Astrocyte (in vitro differentiated cells and primary cell): ENCODE results near the gene TCEA2. TPM values are rescaled to one million over a fixed set of nuclear protein-coding genes. Genes with fewer than 3 reads are reported as not detected.

ENCODE experiments used
- DNase-seq: peaks from one replicate; pipeline ENCODE4 v3.0.0-alpha.2; 2010; ENCODE audit warnings: low read depth
- FAIRE-seq: peaks from 2 replicates; lab custom pipeline; 2011; peaks lifted over from hg19 to GRCh38; lab: Jason Lieb, UNC
- H2AFZ ChIP-seq: 2 replicates; pipeline ENCODE4 v1.6.0; 2012; ENCODE audit warnings: low read depth, low read length, inconsistent platforms
- H3K27ac ChIP-seq: 2 replicates; pipeline ENCODE4 v1.5.1; 2011; ENCODE audit warnings: low read depth, low read length, inconsistent platforms
- H3K27me3 ChIP-seq: 2 replicates; pipeline ENCODE4 v1.6.0; 2011; ENCODE audit warnings: low read length, inconsistent platforms; ENCODE audit not compliant: insufficient read depth
- H3K36me3 ChIP-seq: 2 replicates; pipeline ENCODE4 v1.5.1; 2011; ENCODE audit warnings: low read length, inconsistent platforms; ENCODE audit not compliant: insufficient read depth
- H3K4me1 ChIP-seq: 2 replicates; pipeline ENCODE4 v1.5.1; 2011; ENCODE audit warnings: low read length, inconsistent platforms; ENCODE audit not compliant: insufficient read depth
- H3K4me2 ChIP-seq: 2 replicates; pipeline ENCODE4 v1.6.0; 2012; ENCODE audit warnings: low read length, inconsistent platforms
- H3K4me3 ChIP-seq: 2 replicates; pipeline ENCODE4 v1.5.1; 2011; ENCODE audit warnings: low read depth, mild to moderate bottlenecking, low read length, inconsistent platforms; ENCODE audit not compliant: insufficient read depth
- H3K79me2 ChIP-seq: 2 replicates; pipeline ENCODE4 v1.6.0; 2012; ENCODE audit warnings: mild to moderate bottlenecking, low read length, inconsistent platforms; ENCODE audit not compliant: insufficient read depth
- H3K9ac ChIP-seq: 2 replicates; pipeline ENCODE4 v1.6.0; 2012; ENCODE audit warnings: mild to moderate bottlenecking, low read length, inconsistent platforms
- H3K9me3 ChIP-seq: 2 replicates; pipeline ENCODE4 v1.5.1; 2012; ENCODE audit warnings: low read depth, mild to moderate bottlenecking, low read length, inconsistent platforms; ENCODE audit not compliant: insufficient read depth
- H4K20me1 ChIP-seq: 2 replicates; pipeline ENCODE4 v1.6.0; 2012; ENCODE audit warnings: low read length, inconsistent platforms; ENCODE audit not compliant: insufficient read depth
- H3K27ac Mint-ChIP-seq: one replicate; pipeline ENCODE4 v1.8.0; 2021; ENCODE audit warnings: mild to moderate bottlenecking, mixed read lengths; ENCODE audit not compliant: unreplicated experiment
- H3K27me3 Mint-ChIP-seq: one replicate; pipeline ENCODE4 v1.8.0; 2021; ENCODE audit warnings: low read depth, mixed read lengths; ENCODE audit not compliant: unreplicated experiment
- H3K36me3 Mint-ChIP-seq: one replicate; pipeline ENCODE4 v1.8.0; 2021; ENCODE audit warnings: low read depth, mixed read lengths; ENCODE audit not compliant: unreplicated experiment
- H3K4me1 Mint-ChIP-seq: one replicate; pipeline ENCODE4 v1.8.0; 2021; ENCODE audit warnings: low read depth, mixed read lengths; ENCODE audit not compliant: unreplicated experiment
- H3K4me3 Mint-ChIP-seq: one replicate; pipeline ENCODE4 v1.8.0; 2021; ENCODE audit warnings: mild to moderate bottlenecking, moderate library complexity, mixed read lengths; ENCODE audit not compliant: unreplicated experiment
- H3K9me3 Mint-ChIP-seq: one replicate; pipeline ENCODE4 v1.8.0; 2021; ENCODE audit warnings: mild to moderate bottlenecking, mixed read lengths; ENCODE audit not compliant: unreplicated experiment
- CTCF ChIP-seq: IDR thresholded peaks from 2 replicates; pipeline ENCODE4 v1.5.1; 2011; ENCODE audit warnings: low read depth, mild to moderate bottlenecking, inconsistent platforms, low read length, moderate library complexity; ENCODE audit not compliant: insufficient read depth
- EZH2 ChIP-seq: IDR thresholded peaks from 2 replicates; pipeline ENCODE4 v1.6.1; 2012; ENCODE audit warnings: mild to moderate bottlenecking, low read length, inconsistent platforms; ENCODE audit not compliant: insufficient read depth
- total RNA-seq: library from RNA; stranded (reverse); gene quantifications from 2 replicates; pipeline ENCODE4 v1.2.1, GENCODE V29; 2021

TCEA2 gene
- total RNA-seq, 1 donor from 2014 or later, result 53.1 TPM

DNA sequence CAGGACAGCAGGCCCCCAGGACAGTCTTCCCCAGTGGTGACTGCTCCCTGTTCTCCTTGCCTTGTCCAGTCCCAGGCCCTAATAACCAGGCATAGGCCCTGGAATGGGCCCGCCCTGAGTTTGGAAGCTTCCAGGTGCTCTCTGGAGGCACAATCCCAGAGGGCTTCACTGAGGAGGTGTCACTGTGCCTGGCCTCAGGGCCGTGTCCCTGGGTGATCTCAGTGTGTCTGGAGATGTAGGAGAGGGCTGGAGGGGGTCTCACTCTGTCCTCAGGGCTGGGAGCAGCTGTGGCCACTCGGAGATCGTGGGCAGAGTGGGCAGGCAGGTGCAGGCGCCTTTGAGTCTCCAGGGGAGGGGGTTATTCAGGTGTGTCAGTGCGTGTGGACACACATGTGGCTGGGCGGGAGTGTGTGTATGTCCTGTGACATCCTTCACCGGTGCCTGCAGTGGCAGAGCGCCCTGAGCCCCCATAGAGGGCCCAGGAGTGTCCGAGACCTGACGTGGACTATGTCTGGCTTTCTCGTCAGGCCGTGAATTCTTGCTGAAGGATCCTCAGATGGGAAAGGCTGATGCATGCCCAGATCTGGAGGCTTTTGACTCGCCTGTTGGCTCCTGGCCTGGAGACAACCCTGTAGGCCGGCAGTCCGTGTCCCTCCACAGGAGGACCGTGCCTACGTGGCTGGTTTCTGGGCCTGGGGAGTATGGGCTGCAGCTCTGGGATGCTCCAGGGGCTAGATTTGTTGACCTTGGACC, 49.9 kb downstream of the TCEA2 start:
- H3K4me2 ChIP-seq, result no peak overlapping the region
- Mint-ChIP-seq H3K4me3 (no peak overlapping the region), H3K27ac (no peak overlapping the region), H3K36me3 (no peaks in the 10 kb centered on the region), H3K27me3 (peaks cover 52% of the 10 kb centered on the region), H3K9me3 (no peaks in the 10 kb centered on the region), H3K4me1 (peaks cover 4% of the 10 kb centered on the region)
- no peaks in the 10 kb centered on the region for H3K9me3 ChIP-seq
- TF ChIP-seq CTCF, result no peak
- no peak for TF ChIP-seq EZH2
- no peak overlapping the region for H3K9ac ChIP-seq
- FAIRE-seq (no peak), DNase-seq (no peak)
- no peaks in the 10 kb centered on the region for H3K79me2 ChIP-seq
- H3K4me1 ChIP-seq, result no peaks in the 10 kb centered on the region
- H3K36me3 ChIP-seq, result no peaks in the 10 kb centered on the region
- H2AFZ ChIP-seq, result no peak overlapping the region
- no peaks in the 10 kb centered on the region for H4K20me1 ChIP-seq
- no peak overlapping the region for H3K27ac ChIP-seq
- H3K27me3 ChIP-seq, result peaks cover 9% of the 10 kb centered on the region
- H3K4me3 ChIP-seq, result no peak overlapping the region

DNA sequence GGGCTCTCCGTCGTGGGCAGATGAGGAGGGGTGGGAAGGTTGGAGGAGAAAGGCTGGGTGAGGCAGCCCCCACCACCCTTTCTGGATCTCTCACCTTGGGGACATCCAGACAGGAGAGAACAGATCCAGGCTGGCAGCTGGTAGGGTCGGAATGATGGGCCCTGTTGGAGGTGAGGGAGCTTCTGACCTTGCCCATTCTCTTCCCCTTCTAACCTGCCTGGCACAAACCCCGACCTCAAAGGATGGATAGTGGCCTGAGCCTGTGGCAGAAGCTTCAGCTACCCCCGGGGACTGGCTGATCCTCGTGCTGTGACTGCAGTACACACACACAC, 50.4 kb downstream of the TCEA2 start:
- Histone ChIP-seq H3K27me3 (peaks cover 9% of the 10 kb centered on the region), H3K79me2 (no peaks in the 10 kb centered on the region), H3K27ac (no peak overlapping the region), H3K4me1 (no peaks in the 10 kb centered on the region), H3K36me3 (no peaks in the 10 kb centered on the region), H3K9me3 (no peaks in the 10 kb centered on the region), H2AFZ (no peak overlapping the region), H3K4me3 (no peak overlapping the region), H3K4me2 (no peak overlapping the region), H4K20me1 (no peaks in the 10 kb centered on the region), H3K9ac (no peak overlapping the region)
- FAIRE-seq (no peak), DNase-seq (no peak)
- no peak for TF ChIP-seq CTCF
- TF ChIP-seq EZH2, result no peak
- Mint-ChIP-seq H3K4me1 (peaks cover 4% of the 10 kb centered on the region), H3K36me3 (no peaks in the 10 kb centered on the region), H3K27ac (no peak overlapping the region), H3K9me3 (no peaks in the 10 kb centered on the region), H3K27me3 (peaks cover 47% of the 10 kb centered on the region), H3K4me3 (peak overlapping the region; percentile 70)

- H3K4me2 ChIP-seq, result no peak overlapping the region
- H3K9me3 ChIP-seq, result no peaks in the 10 kb centered on the region
- peaks cover 42% of the 10 kb centered on the region for H3K27me3 Mint-ChIP-seq
- H3K36me3 Mint-ChIP-seq, result no peaks in the 10 kb centered on the region
- DNase-seq (no peak), FAIRE-seq (no peak)
- H3K36me3 ChIP-seq, result no peaks in the 10 kb centered on the region
- H3K4me1 ChIP-seq, result no peaks in the 10 kb centered on the region
- TF ChIP-seq CTCF (no peak), EZH2 (no peak)
- H3K27ac ChIP-seq, result no peak overlapping the region
- peaks cover 9% of the 10 kb centered on the region for H3K27me3 ChIP-seq
- no peaks in the 10 kb centered on the region for H3K79me2 ChIP-seq
- H3K4me1 Mint-ChIP-seq, result peaks cover 4% of the 10 kb centered on the region
- no peaks in the 10 kb centered on the region for H3K9me3 Mint-ChIP-seq
- H3K4me3 Mint-ChIP-seq, result peak overlapping the region; percentile 70
- H4K20me1 ChIP-seq, result no peaks in the 10 kb centered on the region
- H2AFZ ChIP-seq, result no peak overlapping the region
- H3K9ac ChIP-seq, result no peak overlapping the region
- H3K27ac Mint-ChIP-seq, result no peak overlapping the region
- H3K4me3 ChIP-seq, result no peak overlapping the region
Observed at GRCh38 chr20:64113796-64114355, 50.9 kb downstream of the TCEA2 start.
